ENCODE data around the gene HMCN1. TPM values are rescaled to one million over a fixed set of nuclear protein-coding genes. Genes with fewer than 3 reads are reported as not detected.

HMCN1 gene
- total RNA-seq, 4 donors from 2014 or later, result 11.6 to 95.9 (median 78.6) TPM

DNA sequence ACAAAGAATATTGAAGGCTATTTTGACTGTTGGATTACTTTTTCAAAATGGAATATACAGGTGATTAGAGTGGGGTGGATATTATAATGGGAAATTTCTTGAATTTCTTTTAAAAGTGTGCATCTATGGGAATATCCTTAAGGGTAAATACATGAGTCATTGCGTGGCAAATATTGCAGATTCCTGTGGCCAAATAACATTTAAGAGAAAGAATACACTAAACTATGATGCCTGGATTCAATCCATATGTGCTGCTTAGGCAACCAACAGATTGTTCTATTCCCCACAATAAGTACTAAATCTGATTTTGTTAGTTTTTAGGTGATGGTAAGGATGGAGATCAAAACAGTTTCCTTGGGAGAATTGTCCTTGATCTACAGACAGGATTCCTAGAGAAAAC, 119.5 kb downstream of the HMCN1 start:
- no peak for ATAC-seq
- H3K4me1 ChIP-seq, result peaks cover 0 to 44% (median 0%) of the 10 kb centered on the region in 3 donors
- no peaks in the 10 kb centered on the region for H3K36me3 ChIP-seq
- H3K27me3 ChIP-seq, result no peaks in the 10 kb centered on the region
- 85 to 100% methylated on average over 1 of the region's 1 CpG for WGBS, 2 donors (ENCODE audit: low coverage in 1 of 2)
- H3K27ac ChIP-seq, result no peak overlapping the region
- H3K4me3 ChIP-seq, result no peak overlapping the region
- TF ChIP-seq POLR2AphosphoS5 (IDR thresholded peaks at IDR 0.05) (no peak), POLR2A (IDR thresholded peaks at IDR 0.05) (no peak), EP300 (IDR thresholded peaks at IDR 0.05) (no peak)
- TF ChIP-seq, protein P1, sequence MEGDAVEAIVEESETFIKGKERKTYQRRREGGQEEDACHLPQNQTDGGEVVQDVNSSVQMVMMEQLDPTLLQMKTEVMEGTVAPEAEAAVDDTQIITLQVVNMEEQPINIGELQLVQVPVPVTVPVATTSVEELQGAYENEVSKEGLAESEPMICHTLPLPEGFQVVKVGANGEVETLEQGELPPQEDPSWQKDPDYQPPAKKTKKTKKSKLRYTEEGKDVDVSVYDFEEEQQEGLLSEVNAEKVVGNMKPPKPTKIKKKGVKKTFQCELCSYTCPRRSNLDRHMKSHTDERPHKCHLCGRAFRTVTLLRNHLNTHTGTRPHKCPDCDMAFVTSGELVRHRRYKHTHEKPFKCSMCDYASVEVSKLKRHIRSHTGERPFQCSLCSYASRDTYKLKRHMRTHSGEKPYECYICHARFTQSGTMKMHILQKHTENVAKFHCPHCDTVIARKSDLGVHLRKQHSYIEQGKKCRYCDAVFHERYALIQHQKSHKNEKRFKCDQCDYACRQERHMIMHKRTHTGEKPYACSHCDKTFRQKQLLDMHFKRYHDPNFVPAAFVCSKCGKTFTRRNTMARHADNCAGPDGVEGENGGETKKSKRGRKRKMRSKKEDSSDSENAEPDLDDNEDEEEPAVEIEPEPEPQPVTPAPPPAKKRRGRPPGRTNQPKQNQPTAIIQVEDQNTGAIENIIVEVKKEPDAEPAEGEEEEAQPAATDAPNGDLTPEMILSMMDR (IDR thresholded peaks at IDR 0.05), result no peak
- no peaks in the 10 kb centered on the region for H3K9me3 ChIP-seq

DNA sequence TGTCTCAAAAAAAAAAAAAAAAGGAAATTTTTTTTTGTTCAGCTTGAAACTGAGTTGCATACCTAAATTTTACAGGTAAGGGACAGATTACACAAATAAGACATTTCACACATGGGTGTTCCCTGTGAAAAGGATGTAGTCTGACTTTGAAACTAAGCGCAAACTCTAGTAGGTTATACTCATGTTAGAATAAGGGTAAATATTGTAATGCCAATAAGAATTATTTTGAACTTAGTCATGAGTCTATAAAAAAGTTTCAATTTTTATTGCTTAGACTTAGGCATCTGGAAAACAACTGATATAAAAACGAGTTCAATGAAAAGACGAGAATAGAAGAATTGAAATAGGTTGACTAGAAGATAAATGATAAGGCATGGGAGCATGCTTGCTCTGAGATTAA, 122.3 kb downstream of the HMCN1 start:
- WGBS, 2 donors (ENCODE audit: low coverage in 1 of 2), result 76 to 79% methylated on average over 3 of the region's 3 CpGs
- TF ChIP-seq, protein P1 (IDR thresholded peaks at IDR 0.05), result no peak
- TF ChIP-seq POLR2AphosphoS5 (IDR thresholded peaks at IDR 0.05), result no peak
- Histone ChIP-seq H3K27ac (no peak overlapping the region), H3K27me3 (no peaks in the 10 kb centered on the region), H3K36me3 (no peaks in the 10 kb centered on the region), H3K4me3 (no peak overlapping the region), H3K9me3 (no peaks in the 10 kb centered on the region), H3K4me1 (peaks cover 0 to 44% (median 0%) of the 10 kb centered on the region in 3 donors)
- ATAC-seq, result no peak

- ATAC-seq, result no peak
- Histone ChIP-seq H3K4me1 (peaks cover 0 to 38% (median 0%) of the 10 kb centered on the region in 3 donors), H3K4me3 (no peak overlapping the region), H3K27ac (no peak overlapping the region), H3K9me3 (no peaks in the 10 kb centered on the region), H3K27me3 (no peaks in the 10 kb centered on the region), H3K36me3 (no peaks in the 10 kb centered on the region)
- TF ChIP-seq, protein P1 (IDR thresholded peaks at IDR 0.05), result no peak
- no peak for TF ChIP-seq POLR2AphosphoS5 (IDR thresholded peaks at IDR 0.05)
- TF ChIP-seq EP300 (IDR thresholded peaks at IDR 0.05), result no peak
- TF ChIP-seq POLR2A (IDR thresholded peaks at IDR 0.05), result no peak
- WGBS, 2 donors (ENCODE audit: low coverage in 1 of 2), result 69 to 76% methylated on average over 2 of the region's 2 CpGs
Measured at GRCh38 chr1:185857442-185857841, 123.3 kb downstream of the HMCN1 start.

DNA sequence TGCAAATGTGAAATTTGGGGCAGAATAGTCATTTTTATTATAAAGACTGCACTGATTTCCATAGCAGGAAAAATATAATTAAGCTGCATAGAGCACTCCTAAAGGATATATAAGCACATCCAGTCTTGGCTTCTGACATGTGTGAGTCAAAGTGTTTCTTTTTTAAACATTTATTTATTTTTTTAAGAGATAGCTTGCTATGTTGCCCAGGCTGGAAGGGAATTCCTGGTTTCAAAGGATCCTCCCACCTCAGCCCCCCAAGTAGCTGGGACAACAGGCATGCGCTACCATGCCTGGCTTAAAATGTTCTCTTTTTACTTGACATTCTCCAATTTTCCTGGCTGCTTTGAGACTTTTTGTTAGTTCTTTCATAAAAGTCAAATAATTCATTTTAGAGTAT, 126.1 kb downstream of the HMCN1 start:
- TF ChIP-seq POLR2A (IDR thresholded peaks at IDR 0.05) (no peak), EP300 (IDR thresholded peaks at IDR 0.05) (no peak), POLR2AphosphoS5 (IDR thresholded peaks at IDR 0.05) (no peak)
- TF ChIP-seq, protein P1 (IDR thresholded peaks at IDR 0.05), result no peak
- ATAC-seq, result no peak
- 88 to 100% methylated on average over 1 of the region's 1 CpG for WGBS, 2 donors (ENCODE audit: low coverage in 1 of 2)
- Histone ChIP-seq H3K36me3 (peaks cover 0 to 5% of the 10 kb centered on the region in 2 donors), H3K4me3 (no peak overlapping the region), H3K9me3 (no peaks in the 10 kb centered on the region), H3K27me3 (no peaks in the 10 kb centered on the region), H3K27ac (no peak overlapping the region), H3K4me1 (peaks cover 0 to 27% (median 0%) of the 10 kb centered on the region in 3 donors)

GRCh38 chr1:185860859-185861258, 126.7 kb downstream of the HMCN1 start:
- H3K9me3 ChIP-seq, result no peaks in the 10 kb centered on the region
- TF ChIP-seq, protein P1 (IDR thresholded peaks at IDR 0.05), result no peak
- no peak for TF ChIP-seq EP300 (IDR thresholded peaks at IDR 0.05)
- no peak for TF ChIP-seq POLR2A (IDR thresholded peaks at IDR 0.05)
- TF ChIP-seq POLR2AphosphoS5 (IDR thresholded peaks at IDR 0.05), result no peak
- peaks cover 0 to 27% (median 0%) of the 10 kb centered on the region in 3 donors for H3K4me1 ChIP-seq
- H3K27ac ChIP-seq, result no peak overlapping the region
- H3K27me3 ChIP-seq, result no peaks in the 10 kb centered on the region
- WGBS, 2 donors (ENCODE audit: low coverage in 1 of 2), result 80% methylated on average over 1 of the region's 1 CpG; no CpG with 5 or more reads in 1 of the 2 donors
- no peak overlapping the region for H3K4me3 ChIP-seq
- ATAC-seq, result no peak
- peaks cover 0 to 5% of the 10 kb centered on the region in 2 donors for H3K36me3 ChIP-seq
